Activated T-helper 17 cell treated with anti-CD3 and anti-CD28 coated beads, Interleukin-2, amount 50 U/mL, for 72 hours (primary cell): ENCODE data around the gene ABCD1. TPM values are rescaled to one million over a fixed set of nuclear protein-coding genes. Genes with fewer than 3 reads are reported as not detected.
A peak's percentile ranks its signal among the peaks of the same experiment; 100 is the strongest.
"Not testable (repeated sequence)": the region's sequence is repeated elsewhere in the genome, so short reads cannot be mapped to it uniquely, and the experiment has no call there.

Experiments used
- ATAC-seq: fragments of 150-1000 bp; cut with Tn5 transposase; replicated peaks from 2 replicates; pipeline ENCODE4 v1.10.0; 2021; ENCODE audit warnings: mild to moderate bottlenecking, moderate library complexity
- H3K27ac Mint-ChIP-seq: one replicate; pipeline ENCODE4 v1.8.0; 2022; ENCODE audit warnings: mixed read lengths
- H3K27me3 Mint-ChIP-seq: one replicate; pipeline ENCODE4 v1.8.0; 2022; ENCODE audit warnings: mixed read lengths
- H3K36me3 Mint-ChIP-seq: one replicate; pipeline ENCODE4 v1.8.0; 2022; ENCODE audit warnings: low read depth, mild to moderate bottlenecking, mixed read lengths
- H3K4me1 Mint-ChIP-seq: one replicate; pipeline ENCODE4 v1.8.0; 2022; ENCODE audit warnings: mixed read lengths
- H3K4me3 Mint-ChIP-seq: one replicate; pipeline ENCODE4 v1.8.0; 2022; ENCODE audit warnings: mild to moderate bottlenecking, mixed read lengths
- H3K9me3 Mint-ChIP-seq: one replicate; pipeline ENCODE4 v1.8.0; 2022; ENCODE audit warnings: mixed read lengths
- total RNA-seq, 2 donors: library from RNA; stranded (reverse); gene quantifications; one replicate each; pipeline ENCODE4 v1.2.3, GENCODE V29; 2022

The ABCD1 gene
- total RNA-seq, 2 donors from 2014 or later, result 6.7 to 9.4 TPM

DNA sequence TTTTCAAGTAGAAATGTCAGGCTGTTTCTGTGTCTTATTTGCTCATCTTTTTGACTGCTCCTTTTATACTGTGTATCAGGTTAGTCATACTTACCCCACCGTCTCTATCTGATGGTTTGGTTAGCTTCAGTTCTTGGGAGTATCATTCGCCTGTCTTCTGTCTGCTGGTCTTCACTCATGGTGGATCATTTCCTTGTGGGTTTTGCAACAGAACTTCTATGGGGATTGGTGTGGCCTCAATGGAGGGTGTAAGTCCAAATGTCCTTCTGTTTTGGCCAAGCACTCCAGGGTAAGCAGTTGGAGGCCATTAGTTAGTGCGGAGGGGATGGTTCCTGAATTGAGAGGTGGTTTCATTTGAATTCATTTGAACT, 7.2 kb downstream of the ABCD1 start:
- H3K27ac Mint-ChIP-seq, result peak overlapping the region; percentile 75
- no peaks in the 10 kb centered on the region for H3K27me3 Mint-ChIP-seq
- H3K4me3 Mint-ChIP-seq, result peak overlapping the region; percentile 55
- ATAC-seq, result peak; percentile 32
- H3K9me3 Mint-ChIP-seq, result no peaks in the 10 kb centered on the region
- H3K36me3 Mint-ChIP-seq, result no peaks in the 10 kb centered on the region
- H3K4me1 Mint-ChIP-seq, result peaks cover 27% of the 10 kb centered on the region

DNA sequence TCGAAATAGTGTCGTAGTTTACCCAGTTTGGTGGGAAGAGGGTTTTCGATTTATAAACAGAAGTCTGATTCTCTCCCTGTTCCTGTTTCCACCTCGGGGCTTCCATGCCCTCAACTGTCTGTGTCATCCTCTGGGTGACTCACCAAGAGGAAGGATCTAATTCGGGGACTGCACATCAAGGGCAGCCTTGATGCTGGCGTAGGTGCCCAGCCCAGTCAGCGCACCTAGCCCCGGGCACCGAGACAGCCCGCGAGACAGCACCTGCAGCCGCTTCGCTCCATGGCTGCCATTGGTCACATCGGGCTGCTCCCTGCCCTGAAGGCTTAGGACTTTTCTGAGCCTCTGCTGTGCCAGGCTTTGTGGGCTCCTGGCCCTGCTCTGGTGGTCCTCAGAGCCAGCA, 7.7 kb downstream of the ABCD1 start:
- ATAC-seq, result no peak
- no peaks in the 10 kb centered on the region for H3K27me3 Mint-ChIP-seq
- no peaks in the 10 kb centered on the region for H3K36me3 Mint-ChIP-seq
- peak overlapping the region; percentile 75 for H3K27ac Mint-ChIP-seq
- H3K9me3 Mint-ChIP-seq, result no peaks in the 10 kb centered on the region
- peaks cover 27% of the 10 kb centered on the region for H3K4me1 Mint-ChIP-seq
- peak overlapping the region; percentile 55 for H3K4me3 Mint-ChIP-seq

- H3K4me1 Mint-ChIP-seq, result peaks cover 27% of the 10 kb centered on the region
- no peaks in the 10 kb centered on the region for H3K9me3 Mint-ChIP-seq
- H3K36me3 Mint-ChIP-seq, result no peaks in the 10 kb centered on the region
- no peak overlapping the region for H3K27ac Mint-ChIP-seq
- no peak for ATAC-seq
- H3K27me3 Mint-ChIP-seq, result no peaks in the 10 kb centered on the region
- no peak overlapping the region for H3K4me3 Mint-ChIP-seq
These were observed 9.1 kb downstream of the ABCD1 start for GRCh38 chrX:153733651-153734240.

DNA sequence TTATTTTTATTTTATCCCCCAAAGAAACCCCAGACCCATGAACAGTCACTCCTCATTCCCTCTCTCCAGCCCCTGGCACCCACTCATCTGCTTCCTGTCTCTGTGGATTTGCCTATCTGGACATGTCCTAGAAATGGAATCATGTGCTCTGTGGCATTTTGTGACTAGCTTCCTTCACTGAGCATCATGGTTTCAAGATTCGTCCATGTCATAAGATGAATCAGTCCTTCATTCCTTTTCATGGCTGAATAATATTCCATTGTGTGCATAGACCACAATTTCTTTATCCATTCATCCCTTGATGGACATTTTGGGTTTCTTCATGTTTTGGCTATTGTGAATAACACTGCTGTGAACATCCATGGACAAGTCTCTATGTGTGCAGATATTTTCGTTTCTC, 10.2 kb downstream of the ABCD1 start:
- peak; percentile 58 for ATAC-seq

DNA sequence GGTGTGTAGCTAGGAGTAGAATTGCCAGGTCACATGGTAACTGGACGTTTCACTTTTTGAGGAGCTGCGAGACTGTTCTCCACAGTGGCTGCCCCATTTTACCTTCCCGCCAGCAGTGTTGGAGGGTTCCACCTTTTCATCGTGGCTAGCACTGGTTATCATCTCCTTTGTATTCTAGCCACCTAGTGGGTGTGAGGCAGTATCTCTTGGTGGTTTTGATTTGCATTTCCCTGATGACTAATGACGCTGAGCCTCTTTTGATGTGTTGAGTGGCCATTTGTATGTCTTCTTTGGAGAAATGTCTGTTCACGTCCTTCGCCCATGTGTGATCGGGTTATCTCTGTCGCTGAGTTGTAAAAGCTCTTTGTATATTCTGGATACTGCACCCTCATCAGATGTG, 10.6 kb downstream of the ABCD1 start:
- no peaks in the 10 kb centered on the region for H3K9me3 Mint-ChIP-seq
- peak overlapping the region; percentile 53 for H3K27ac Mint-ChIP-seq

More for the DNA sequence above, 10.2 kb downstream of the ABCD1 start:
- Mint-ChIP-seq H3K27ac (peak overlapping the region; percentile 53), H3K4me3 (peak overlapping the region; percentile 65), H3K9me3 (no peaks in the 10 kb centered on the region), H3K27me3 (no peaks in the 10 kb centered on the region), H3K36me3 (no peaks in the 10 kb centered on the region), H3K4me1 (peaks cover 27% of the 10 kb centered on the region)

GRCh38 chrX:153736071-153736820, 11.6 kb downstream of the ABCD1 start:
- Mint-ChIP-seq H3K27ac (no peak overlapping the region), H3K9me3 (no peaks in the 10 kb centered on the region), H3K36me3 (no peaks in the 10 kb centered on the region), H3K27me3 (no peaks in the 10 kb centered on the region), H3K4me1 (peaks cover 20% of the 10 kb centered on the region), H3K4me3 (no peak overlapping the region)
- no peak for ATAC-seq

More for the DNA sequence above, 10.6 kb downstream of the ABCD1 start:
- peak; percentile 83 for ATAC-seq
- no peaks in the 10 kb centered on the region for H3K27me3 Mint-ChIP-seq
- no peaks in the 10 kb centered on the region for H3K36me3 Mint-ChIP-seq
- peaks cover 27% of the 10 kb centered on the region for H3K4me1 Mint-ChIP-seq
- H3K4me3 Mint-ChIP-seq, result peak overlapping the region; percentile 65

- H3K27me3 Mint-ChIP-seq, result no peaks in the 10 kb centered on the region
- no peak overlapping the region for H3K27ac Mint-ChIP-seq
- ATAC-seq, result no peak
- H3K4me3 Mint-ChIP-seq, result no peak overlapping the region
- no peaks in the 10 kb centered on the region for H3K9me3 Mint-ChIP-seq
- no peaks in the 10 kb centered on the region for H3K36me3 Mint-ChIP-seq
- peaks cover 12% of the 10 kb centered on the region for H3K4me1 Mint-ChIP-seq
These were observed 12.3 kb downstream of the ABCD1 start for GRCh38 chrX:153736871-153737441.

GRCh38 chrX:153738056-153738605, 13.5 kb downstream of the ABCD1 start:
- no peak for ATAC-seq

GRCh38 chrX:153739754-153740486, 15.3 kb downstream of the ABCD1 start:
- no peaks in the 10 kb centered on the region for H3K27me3 Mint-ChIP-seq
- peak; percentile 87 for ATAC-seq
- H3K4me3 Mint-ChIP-seq, result peak overlapping the region; percentile 84
- H3K36me3 Mint-ChIP-seq, result no peaks in the 10 kb centered on the region
- peak overlapping the region; percentile 79 for H3K27ac Mint-ChIP-seq
- peaks cover 8% of the 10 kb centered on the region for H3K4me1 Mint-ChIP-seq
- H3K9me3 Mint-ChIP-seq, result no peaks in the 10 kb centered on the region

More at GRCh38 chrX:153738056-153738605, 13.5 kb downstream of the ABCD1 start:
- Mint-ChIP-seq H3K9me3 (no peaks in the 10 kb centered on the region), H3K4me1 (peaks cover 12% of the 10 kb centered on the region), H3K4me3 (no peak overlapping the region), H3K27ac (no peak overlapping the region), H3K27me3 (no peaks in the 10 kb centered on the region), H3K36me3 (no peaks in the 10 kb centered on the region)

DNA sequence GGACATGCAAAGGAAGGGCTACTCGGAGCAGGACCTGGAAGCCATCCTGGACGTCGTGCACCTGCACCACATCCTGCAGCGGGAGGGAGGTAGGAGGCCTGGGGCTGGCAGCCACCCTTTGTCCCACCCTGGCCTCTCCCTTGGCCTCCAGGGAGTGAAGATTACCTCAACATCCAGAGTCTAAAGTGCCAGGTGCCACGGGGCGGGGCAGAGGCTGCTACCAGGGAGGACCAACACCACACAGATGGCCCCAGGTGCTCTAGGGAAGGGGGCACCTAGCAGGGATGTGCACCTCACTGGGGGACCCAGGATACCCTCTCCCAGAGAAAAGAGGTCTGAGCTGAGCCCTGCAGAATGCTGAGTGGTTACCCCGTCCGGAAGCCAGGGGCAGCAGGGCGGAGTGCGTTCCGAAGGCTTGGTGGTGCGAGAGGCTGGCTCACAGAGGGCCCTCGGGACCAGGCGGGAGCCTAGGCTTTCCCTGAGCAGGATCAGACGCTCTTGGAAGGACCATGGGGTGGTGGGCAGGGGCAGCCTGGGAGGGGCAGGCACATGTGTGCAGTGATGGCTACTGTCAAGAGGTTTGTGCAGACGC, 16.1 kb downstream of the ABCD1 start:
- Mint-ChIP-seq H3K4me3 (peak overlapping the region; percentile 84), H3K36me3 (no peaks in the 10 kb centered on the region), H3K27me3 (no peaks in the 10 kb centered on the region), H3K9me3 (no peaks in the 10 kb centered on the region), H3K27ac (peak overlapping the region; percentile 79), H3K4me1 (peaks cover under 1% of the 10 kb centered on the region)
- peak; percentile 44 for ATAC-seq

DNA sequence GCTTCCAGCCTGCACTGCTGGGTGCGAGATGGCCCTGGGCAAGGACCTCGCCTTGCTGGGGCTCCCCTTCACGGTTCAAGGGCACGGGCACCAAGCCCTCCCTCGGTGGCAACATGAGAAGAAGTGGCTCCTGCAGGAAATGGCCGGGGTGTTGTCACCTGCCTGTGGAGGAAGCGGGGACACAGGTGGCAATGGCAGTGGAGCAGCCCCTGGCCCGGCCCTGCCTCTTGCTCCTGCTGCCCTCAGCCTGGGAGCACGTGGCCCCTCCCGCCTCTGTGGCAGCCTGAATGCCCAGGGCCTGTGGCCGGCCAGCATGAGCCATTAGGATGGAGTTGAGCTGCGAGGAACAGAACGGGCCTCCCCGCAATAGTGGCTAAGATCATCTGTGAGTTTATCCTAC, 16.8 kb downstream of the ABCD1 start:
- Mint-ChIP-seq H3K4me1 (peaks cover 4% of the 10 kb centered on the region), H3K27ac (peak overlapping the region; percentile 72), H3K4me3 (peak overlapping the region; percentile 84), H3K27me3 (no peaks in the 10 kb centered on the region), H3K9me3 (no peaks in the 10 kb centered on the region), H3K36me3 (no peaks in the 10 kb centered on the region)
- ATAC-seq, result no peak

- H3K27me3 Mint-ChIP-seq, ATAC-seq, H3K9me3 Mint-ChIP-seq, H3K27ac Mint-ChIP-seq, H3K4me1 Mint-ChIP-seq, H3K36me3 Mint-ChIP-seq: not testable (repeated sequence)
- H3K4me3 Mint-ChIP-seq, result peak overlapping the region; percentile 84
These were observed 17.5 kb downstream of the ABCD1 start for GRCh38 chrX:153742111-153742510.

DNA sequence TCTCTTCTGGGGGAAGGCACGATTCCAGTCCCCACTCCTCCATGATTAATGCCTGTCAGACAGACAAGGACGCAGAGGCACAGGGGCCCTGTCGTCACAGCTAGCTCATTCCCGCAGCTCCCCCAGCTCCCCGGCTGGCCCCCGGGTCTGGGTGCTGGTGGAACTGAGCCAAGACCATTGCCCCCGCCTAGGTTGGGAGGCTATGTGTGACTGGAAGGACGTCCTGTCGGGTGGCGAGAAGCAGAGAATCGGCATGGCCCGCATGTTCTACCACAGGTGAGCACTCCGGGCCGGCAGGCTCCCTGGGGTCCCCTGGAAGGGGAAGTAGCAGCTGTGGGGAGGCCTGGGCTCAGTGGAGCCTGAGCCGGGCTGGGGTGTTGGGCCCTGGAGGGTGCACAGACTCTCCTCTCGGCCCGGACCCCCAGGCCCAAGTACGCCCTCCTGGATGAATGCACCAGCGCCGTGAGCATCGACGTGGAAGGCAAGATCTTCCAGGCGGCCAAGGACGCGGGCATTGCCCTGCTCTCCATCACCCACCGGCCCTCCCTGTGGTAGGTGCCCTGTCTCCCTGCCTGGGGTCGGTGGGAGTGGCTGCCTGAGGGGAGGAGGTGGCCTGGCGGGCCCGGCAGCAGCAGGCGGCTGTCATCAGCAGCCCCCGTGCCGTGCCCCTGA, 18.3 kb downstream of the ABCD1 start:
- H3K9me3 Mint-ChIP-seq, H3K4me3 Mint-ChIP-seq, ATAC-seq, H3K27ac Mint-ChIP-seq, H3K4me1 Mint-ChIP-seq, H3K36me3 Mint-ChIP-seq, H3K27me3 Mint-ChIP-seq: not testable (repeated sequence)
